HepG2 (cell line): Measurements from ENCODE around the gene TXNL4B. TPM values are rescaled to one million over a fixed set of nuclear protein-coding genes. Genes with fewer than 3 reads are reported as not detected.

Experiments used
- GATAD2A ChIP-seq: IDR thresholded peaks from 2 replicates; pipeline ENCODE4 v1.6.1; 2016
- ZNF124 ChIP-seq: sonication (generic); formaldehyde crosslinking; IDR thresholded peaks from 2 replicates; pipeline ENCODE4 v1.4.0; 2020; ENCODE audit warnings: missing genetic modification reagents
- ZNF775 ChIP-seq: sonication (generic); formaldehyde crosslinking; IDR thresholded peaks from 2 replicates; pipeline ENCODE4 v1.4.0; 2020; ENCODE audit warnings: missing genetic modification reagents, mild to moderate bottlenecking, moderate library complexity, borderline replicate concordance
- ZNF879 ChIP-seq: sonication (generic); formaldehyde crosslinking; IDR thresholded peaks from 2 replicates; pipeline ENCODE4 v1.8.1; 2023; ENCODE audit warnings: missing genetic modification reagents
- ZSCAN9 ChIP-seq: IDR thresholded peaks from 2 replicates; pipeline ENCODE4 v1.6.1; 2016; ENCODE audit warnings: borderline replicate concordance
- polyA plus RNA-seq, 8 experiments: library from polyadenylated mRNA; depleted of rRNA in 3 of 8; stranded (reverse) in 7 of 8; unstranded in 1 of 8; fragments of >200 nt; fragmentation: Illumina TruSeq in 4 of 8; extraction: Trizol in 4 of 8; gene quantifications; 2 replicates each; pipeline versions ENCODE4 v1.2.1 to v1.2.3, GENCODE V29; 2011 to 2016; ENCODE audit warnings: low read depth in 4 of 8, missing spikeins in 1 of 8, mixed read lengths in 1 of 8; ENCODE audit not compliant: insufficient read depth in 1 of 8
- total RNA-seq, 5 experiments: library from RNA; depleted of rRNA; stranded (reverse); fragments of >200 nt; fragmentation: Illumina TruSeq; extraction: Trizol; gene quantifications; 2 replicates each; pipeline ENCODE4 v1.2.3, GENCODE V29; 2016; ENCODE audit warnings: low read depth in 1 of 5
- TF ChIP-seq, protein P1 (sequence below): IDR thresholded peaks from 2 replicates; pipeline ENCODE4 v1.6.1; 2016; ENCODE audit warnings: missing genetic modification reagents, missing compliant biosample characterization
- TF ChIP-seq, protein P2 (sequence below): sonication (generic); formaldehyde crosslinking; IDR thresholded peaks from 2 replicates; pipeline ENCODE4 v1.4.0; 2020; ENCODE audit warnings: mild to moderate bottlenecking, missing genetic modification reagents, borderline replicate concordance
- TF ChIP-seq, protein P3 (sequence below): sonication (generic); formaldehyde crosslinking; IDR thresholded peaks from 2 replicates; pipeline ENCODE4 v1.4.0; 2020; ENCODE audit warnings: missing genetic modification reagents, low read depth, mild to moderate bottlenecking, borderline replicate concordance

Gene TXNL4B
- total and polyA plus RNA-seq, 2 of the 13 experiments (the other 11 are each of a cell fraction or from before 2014, with no cell fraction given), result 17.4 to 18.3 TPM

DNA sequence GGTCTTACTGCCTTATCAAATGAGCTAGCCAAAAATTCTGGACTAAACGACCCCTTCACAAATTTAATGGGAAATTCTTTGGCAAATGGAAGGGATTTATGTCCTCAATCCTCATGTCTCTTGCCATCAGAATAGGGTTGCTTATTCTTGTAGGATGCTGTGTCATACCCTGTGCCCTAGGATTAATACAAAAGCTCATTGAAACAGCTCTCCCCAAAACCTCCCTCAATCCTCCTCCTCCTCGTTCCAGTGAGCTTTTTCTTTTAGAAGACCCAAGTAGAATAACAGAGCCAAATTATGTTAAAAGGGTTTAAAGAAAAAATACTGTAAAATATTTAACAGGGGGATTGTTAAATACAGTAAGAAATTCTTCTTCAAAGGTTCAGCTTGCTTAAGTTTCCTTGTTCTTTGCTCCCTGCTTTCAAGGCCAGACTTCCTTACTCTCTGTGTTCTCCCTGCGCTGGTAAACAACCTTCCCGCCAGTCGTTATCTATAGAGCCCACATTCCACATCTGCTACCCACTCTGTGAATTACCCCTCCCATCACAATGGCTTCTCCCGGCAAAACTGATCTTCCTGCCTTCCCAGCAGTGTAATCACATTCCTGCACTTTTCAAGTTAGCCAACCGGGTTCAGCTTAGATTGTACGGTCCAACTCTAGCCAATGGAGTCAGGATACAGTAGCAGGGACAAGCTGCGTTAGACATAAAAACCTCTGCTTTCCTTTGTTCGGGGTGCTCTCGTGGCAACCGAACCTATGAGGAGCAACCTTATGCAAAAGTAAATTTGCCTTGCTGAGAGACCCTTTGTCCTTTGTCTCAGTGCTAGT is 20.7 kb downstream of the TXNL4B start (continued):
- TF ChIP-seq, protein P1, sequence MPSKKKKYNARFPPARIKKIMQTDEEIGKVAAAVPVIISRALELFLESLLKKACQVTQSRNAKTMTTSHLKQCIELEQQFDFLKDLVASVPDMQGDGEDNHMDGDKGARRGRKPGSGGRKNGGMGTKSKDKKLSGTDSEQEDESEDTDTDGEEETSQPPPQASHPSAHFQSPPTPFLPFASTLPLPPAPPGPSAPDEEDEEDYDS (CRISPR knock-in tag), result peak; percentile 96
- TF ChIP-seq ZNF879 (no peak), GATAD2A (CRISPR knock-in tag) (peak; percentile 91), ZNF124 (CRISPR knock-in tag) (0 out of 2 replicates have a peak, but pooled peaks have one; percentile 30), ZNF775 (CRISPR knock-in tag) (no peak), ZSCAN9 (CRISPR knock-in tag) (0 out of 2 replicates have a peak, but pooled peaks have one; percentile 35)
- TF ChIP-seq, protein P2, sequence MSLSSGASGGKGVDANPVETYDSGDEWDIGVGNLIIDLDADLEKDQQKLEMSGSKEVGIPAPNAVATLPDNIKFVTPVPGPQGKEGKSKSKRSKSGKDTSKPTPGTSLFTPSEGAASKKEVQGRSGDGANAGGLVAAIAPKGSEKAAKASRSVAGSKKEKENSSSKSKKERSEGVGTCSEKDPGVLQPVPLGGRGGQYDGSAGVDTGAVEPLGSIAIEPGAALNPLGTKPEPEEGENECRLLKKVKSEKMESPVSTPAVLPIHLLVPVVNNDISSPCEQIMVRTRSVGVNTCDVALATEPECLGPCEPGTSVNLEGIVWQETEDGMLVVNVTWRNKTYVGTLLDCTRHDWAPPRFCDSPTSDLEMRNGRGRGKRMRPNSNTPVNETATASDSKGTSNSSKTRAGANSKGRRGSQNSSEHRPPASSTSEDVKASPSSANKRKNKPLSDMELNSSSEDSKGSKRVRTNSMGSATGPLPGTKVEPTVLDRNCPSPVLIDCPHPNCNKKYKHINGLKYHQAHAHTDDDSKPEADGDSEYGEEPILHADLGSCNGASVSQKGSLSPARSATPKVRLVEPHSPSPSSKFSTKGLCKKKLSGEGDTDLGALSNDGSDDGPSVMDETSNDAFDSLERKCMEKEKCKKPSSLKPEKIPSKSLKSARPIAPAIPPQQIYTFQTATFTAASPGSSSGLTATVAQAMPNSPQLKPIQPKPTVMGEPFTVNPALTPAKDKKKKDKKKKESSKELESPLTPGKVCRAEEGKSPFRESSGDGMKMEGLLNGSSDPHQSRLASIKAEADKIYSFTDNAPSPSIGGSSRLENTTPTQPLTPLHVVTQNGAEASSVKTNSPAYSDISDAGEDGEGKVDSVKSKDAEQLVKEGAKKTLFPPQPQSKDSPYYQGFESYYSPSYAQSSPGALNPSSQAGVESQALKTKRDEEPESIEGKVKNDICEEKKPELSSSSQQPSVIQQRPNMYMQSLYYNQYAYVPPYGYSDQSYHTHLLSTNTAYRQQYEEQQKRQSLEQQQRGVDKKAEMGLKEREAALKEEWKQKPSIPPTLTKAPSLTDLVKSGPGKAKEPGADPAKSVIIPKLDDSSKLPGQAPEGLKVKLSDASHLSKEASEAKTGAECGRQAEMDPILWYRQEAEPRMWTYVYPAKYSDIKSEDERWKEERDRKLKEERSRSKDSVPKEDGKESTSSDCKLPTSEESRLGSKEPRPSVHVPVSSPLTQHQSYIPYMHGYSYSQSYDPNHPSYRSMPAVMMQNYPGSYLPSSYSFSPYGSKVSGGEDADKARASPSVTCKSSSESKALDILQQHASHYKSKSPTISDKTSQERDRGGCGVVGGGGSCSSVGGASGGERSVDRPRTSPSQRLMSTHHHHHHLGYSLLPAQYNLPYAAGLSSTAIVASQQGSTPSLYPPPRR, result no peak
- TF ChIP-seq, protein P3, sequence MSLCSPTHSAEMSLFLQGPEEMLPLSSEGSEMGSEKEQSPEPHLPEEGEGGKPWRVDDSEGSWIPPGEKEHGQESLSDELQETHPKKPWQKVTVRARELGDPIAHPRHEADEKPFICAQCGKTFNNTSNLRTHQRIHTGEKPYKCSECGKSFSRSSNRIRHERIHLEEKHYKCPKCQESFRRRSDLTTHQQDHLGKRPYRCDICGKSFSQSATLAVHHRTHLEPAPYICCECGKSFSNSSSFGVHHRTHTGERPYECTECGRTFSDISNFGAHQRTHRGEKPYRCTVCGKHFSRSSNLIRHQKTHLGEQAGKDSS, result no peak
